ENCODE data around the gene TBC1D26.
"Not testable (repeated sequence)": the region's sequence is repeated elsewhere in the genome, so short reads cannot be mapped to it uniquely, and the experiment has no call there.

TBC1D26 gene

GRCh38 chr17:15744074-15744676 lies 12.1 kb downstream of the TBC1D26 start:
- DNase-seq = no peak

DNA sequence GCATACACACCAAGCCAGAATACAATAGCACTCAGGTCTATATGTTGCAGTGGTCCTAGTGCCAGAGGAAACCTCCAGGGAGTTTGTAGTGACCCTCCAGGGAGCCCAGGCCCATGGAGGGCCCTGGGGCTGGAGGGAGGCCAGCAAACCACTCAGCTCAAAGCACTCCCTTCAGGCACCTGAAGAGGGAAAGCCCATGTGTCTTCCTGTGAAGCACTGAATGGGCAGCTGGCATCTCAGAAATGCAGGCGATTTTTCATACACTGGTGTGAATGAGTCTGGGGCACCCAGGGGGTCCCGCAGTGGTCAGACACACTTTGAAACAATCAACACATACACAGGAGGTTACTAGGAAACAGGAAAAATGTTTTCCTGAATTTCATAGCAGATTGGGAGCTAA lies 12.8 kb downstream of the TBC1D26 start:
- no peak for DNase-seq

DNA sequence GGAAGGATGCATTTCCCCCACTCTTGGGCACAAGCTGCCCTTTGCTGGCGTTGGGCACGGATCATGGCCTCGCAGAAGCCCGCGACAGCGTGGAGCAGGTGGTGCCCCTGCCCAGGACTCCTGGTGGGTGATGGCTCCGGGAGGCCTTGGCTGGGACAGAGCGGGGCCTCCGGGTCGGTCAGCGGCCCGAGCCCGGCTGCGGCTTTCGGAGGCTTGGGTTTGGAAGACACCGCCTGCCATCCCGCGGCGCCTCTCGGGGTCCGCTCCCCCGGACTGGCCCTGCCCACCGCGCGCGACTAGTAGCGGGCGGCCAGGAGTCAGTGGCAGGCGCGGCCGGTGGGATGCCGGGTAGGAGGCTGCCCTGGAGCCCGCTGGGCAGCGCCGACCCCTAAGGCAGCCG lies 17.3 kb downstream of the TBC1D26 start:
- not testable (repeated sequence) for DNase-seq

GRCh38 chr17:15768865-15769533 lies 36.9 kb downstream of the TBC1D26 start:
- not testable (repeated sequence) for DNase-seq

DNA sequence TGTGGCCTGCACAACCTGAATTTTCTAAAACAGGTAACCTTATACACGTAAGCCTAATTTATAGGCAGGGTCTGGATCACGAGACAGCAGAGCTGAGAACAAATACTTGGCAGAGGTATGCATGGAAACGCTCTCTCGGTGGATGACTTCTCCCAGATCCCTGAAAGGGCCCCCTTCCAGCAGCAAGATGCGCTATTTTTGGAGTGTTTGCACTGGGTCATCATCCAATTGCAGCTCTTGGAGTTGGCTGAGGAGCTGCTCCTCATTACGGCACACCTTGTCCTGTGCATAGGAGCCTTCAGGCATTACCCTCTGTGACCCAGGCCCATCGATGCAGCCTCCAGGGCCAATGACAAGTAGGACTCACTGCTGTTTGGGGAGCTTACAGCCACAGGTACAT lies 38.6 kb downstream of the TBC1D26 start:
- not testable (repeated sequence) for DNase-seq

- no peak for DNase-seq
Observed at GRCh38 chr17:15776871-15777270, 44.8 kb downstream of the TBC1D26 start.

DNA sequence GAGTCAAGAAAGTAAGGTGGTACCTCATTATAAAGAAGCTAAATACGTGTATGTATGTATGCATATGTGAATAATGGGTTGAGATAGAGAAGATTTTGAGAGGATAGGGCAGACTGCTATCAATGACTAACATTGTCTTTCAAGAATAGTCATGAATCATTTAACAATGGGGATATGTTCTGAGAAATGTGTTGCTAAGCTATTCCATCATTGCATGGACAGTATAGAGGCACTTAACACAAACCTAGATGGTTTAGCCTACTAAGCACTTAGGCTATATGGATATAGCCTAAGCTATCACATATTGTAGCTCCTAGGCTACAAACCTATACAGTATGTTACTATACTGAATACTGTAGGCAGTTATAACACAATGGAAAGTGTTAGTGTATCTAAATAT lies 45.2 kb downstream of the TBC1D26 start:
- DNase-seq = no peak

GRCh38 chr17:15777717-15778116 lies 45.6 kb downstream of the TBC1D26 start:
- DNase-seq = no peak

- DNase-seq = no peak
Observed at GRCh38 chr17:15779119-15779518, 47.0 kb downstream of the TBC1D26 start.

DNA sequence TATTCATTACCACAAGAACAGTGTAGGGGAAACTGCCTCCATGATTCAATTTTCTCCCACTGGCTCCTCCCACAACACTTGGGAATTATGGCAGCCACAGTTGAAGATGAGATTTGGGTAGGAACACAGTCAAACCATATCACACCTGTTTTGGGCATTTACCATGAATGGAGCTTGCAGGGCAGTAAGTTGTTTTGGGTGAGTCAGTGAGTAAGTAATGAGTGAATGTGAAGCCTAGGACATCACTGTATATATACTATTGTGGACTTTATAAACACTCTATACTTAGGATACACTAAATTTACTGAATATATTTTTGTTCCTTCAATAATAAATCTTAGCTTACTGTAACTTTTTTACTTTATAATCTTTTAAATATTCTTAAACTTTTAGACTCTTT lies 48.1 kb downstream of the TBC1D26 start:
- no peak for DNase-seq

DNA sequence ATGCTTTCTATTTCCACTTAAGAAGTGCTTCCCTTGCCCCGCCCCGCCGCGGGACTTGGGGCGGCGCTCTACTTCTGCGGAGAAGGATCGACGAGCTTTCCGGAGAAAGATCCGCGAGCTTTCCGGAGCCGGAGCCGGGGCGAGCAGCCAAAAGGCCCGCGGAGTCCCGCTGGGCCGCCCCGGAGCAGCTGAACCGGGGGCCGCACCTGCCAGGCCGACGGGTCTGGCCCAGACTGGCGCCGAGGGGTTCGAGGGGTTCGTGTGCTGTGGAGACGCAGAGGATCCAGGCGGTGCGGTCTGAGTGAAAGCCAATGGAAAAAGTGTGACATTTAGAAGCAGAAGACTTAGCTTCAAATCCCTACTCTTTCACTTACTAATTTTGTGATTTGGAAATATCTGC lies 50.8 kb downstream of the TBC1D26 start:
- DNase-seq = no peak

DNA sequence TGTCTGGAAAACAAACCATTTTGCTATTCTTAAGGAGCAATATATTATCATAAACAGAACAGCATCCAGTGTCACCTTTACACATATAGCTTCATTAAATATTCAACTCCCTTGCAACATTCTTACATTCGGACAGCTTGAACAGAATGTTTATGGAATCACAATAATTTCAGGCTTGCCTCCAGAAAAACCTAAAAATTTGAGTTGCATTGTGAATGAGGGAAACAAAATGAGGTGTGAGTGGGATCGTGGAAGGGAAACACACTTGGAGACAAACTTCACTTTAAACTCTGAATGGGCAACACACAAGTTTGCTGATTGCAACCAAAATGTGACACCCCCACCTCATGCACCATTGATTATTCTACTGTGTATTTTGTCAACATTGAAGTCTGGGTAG lies 51.4 kb downstream of the TBC1D26 start:
- no peak for DNase-seq

- not testable (repeated sequence) for DNase-seq
Observed at GRCh38 chr17:15784351-15784750, 52.3 kb downstream of the TBC1D26 start.

DNA sequence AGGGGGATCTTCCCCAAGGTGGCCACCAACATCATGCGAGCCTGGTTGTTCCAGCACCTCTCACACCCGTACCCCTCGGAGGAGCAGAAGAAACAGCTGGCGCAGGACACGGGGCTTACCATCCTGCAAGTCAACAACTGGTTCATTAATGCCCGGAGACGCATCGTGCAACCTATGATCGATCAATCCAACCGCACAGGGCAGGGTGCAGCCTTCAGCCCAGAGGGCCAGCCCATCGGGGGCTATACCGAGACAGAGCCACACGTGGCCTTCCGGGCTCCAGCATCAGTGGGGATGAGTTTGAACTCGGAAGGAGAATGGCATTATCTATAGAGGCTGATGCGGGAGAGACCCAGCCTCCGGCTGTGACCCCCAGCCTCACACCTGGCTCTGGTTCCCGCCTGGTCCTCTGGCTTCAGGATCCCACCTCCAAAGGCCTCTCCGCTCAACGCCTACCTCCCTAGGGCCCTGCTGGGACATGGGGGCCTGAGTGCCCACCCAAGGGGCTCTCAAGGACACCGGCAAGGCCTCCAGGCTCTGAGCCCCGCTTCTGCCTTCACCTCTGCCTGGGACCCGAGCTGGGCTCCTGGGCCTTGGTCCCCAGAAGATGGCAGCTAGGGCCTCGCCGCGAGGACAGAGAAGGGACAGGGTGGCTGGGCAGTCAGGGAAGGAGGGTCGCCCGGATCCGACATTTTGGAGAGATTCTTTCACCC lies 55.4 kb downstream of the TBC1D26 start:
- DNase-seq = not testable (repeated sequence)

GRCh38 chr17:15788365-15788764 lies 56.3 kb downstream of the TBC1D26 start:
- DNase-seq = not testable (repeated sequence)
